CD4-positive, alpha-beta T cell (primary cell): ENCODE data around the gene BCORL1. TPM values are rescaled to one million over a fixed set of nuclear protein-coding genes. Genes with fewer than 3 reads are reported as not detected.

ENCODE experiments used
- ATAC-seq: fragments of 200-7000 bp; cut with Tn5 transposase; one replicate; pipeline ENCODE4 v1.10.0; 2022; ENCODE audit warnings: mild to moderate bottlenecking; ENCODE audit not compliant: poor library complexity
- CTCF ChIA-PET: fragments of 350-600 bp; sonication (Branson Sonifier 250); formaldehyde crosslinking; loops from one replicate; lab custom pipeline; 2021; ENCODE audit warnings: antibody characterized with exemption, inconsistent platforms; lab: Charles Lee
- POLR2A ChIA-PET: fragments of 350-600 bp; sonication (Branson Sonifier 250); formaldehyde crosslinking; loops from one replicate; lab custom pipeline; 2021; ENCODE audit warnings: antibody characterized with exemption, inconsistent platforms; lab: Charles Lee
- DNase-seq, 14 experiments: peaks; one replicate each; pipeline ENCODE4 v3.0.0-alpha.2; 2013 to 2020; ENCODE audit warnings: mixed read lengths in 2 of 14
- H3K27ac ChIP-seq, 2 donors: one replicate each; pipeline versions ENCODE4 v1.5.1 to v1.7.0; 2013; ENCODE audit warnings: low read length in 2 of 2, low read depth in 1 of 2, mild to moderate bottlenecking in 1 of 2
- H3K27me3 ChIP-seq, 2 experiments: 1 replicate in 1 of 2; 2 replicates in 1 of 2; pipeline versions ENCODE4 v1.6.1 to v1.7.0; 2013; ENCODE audit warnings: low read length in 2 of 2, control low read depth in 1 of 2, mild to moderate bottlenecking in 1 of 2, moderate library complexity in 1 of 2; ENCODE audit not compliant: insufficient read depth in 2 of 2, control insufficient read depth in 1 of 2
- H3K36me3 ChIP-seq: one replicate; pipeline ENCODE4 v1.6.1; 2013; ENCODE audit warnings: low read length, control low read depth; ENCODE audit not compliant: insufficient read depth
- H3K4me1 ChIP-seq: one replicate; pipeline ENCODE4 v1.6.1; 2013; ENCODE audit warnings: low read length, control low read depth; ENCODE audit not compliant: insufficient read depth
- H3K4me3 ChIP-seq: one replicate; pipeline ENCODE4 v1.5.1; 2013; ENCODE audit warnings: mild to moderate bottlenecking, low read length, moderate library complexity
- H3K9me3 ChIP-seq, 2 experiments: 1 replicate in 1 of 2; 2 replicates in 1 of 2; pipeline versions ENCODE4 v1.6.1 to v1.7.0; 2013; ENCODE audit warnings: low read length in 2 of 2, mild to moderate bottlenecking in 2 of 2, control low read depth in 1 of 2, moderate library complexity in 1 of 2; ENCODE audit not compliant: control insufficient read depth in 1 of 2, insufficient read depth in 1 of 2
- H3K27ac Mint-ChIP-seq: one replicate; pipeline ENCODE4 v1.8.0; 2020; ENCODE audit warnings: mixed read lengths
- H3K27me3 Mint-ChIP-seq: one replicate; pipeline ENCODE4 v1.8.0; 2021; ENCODE audit warnings: mixed read lengths
- H3K36me3 Mint-ChIP-seq: one replicate; pipeline ENCODE4 v1.8.0; 2021; ENCODE audit warnings: low read depth, mixed read lengths
- H3K4me1 Mint-ChIP-seq: one replicate; pipeline ENCODE4 v1.8.0; 2021; ENCODE audit warnings: low read depth, mixed read lengths
- H3K4me3 Mint-ChIP-seq: one replicate; pipeline ENCODE4 v1.8.0; 2020; ENCODE audit warnings: mild to moderate bottlenecking, mixed read lengths
- H3K9me3 Mint-ChIP-seq: one replicate; pipeline ENCODE4 v1.8.0; 2020; ENCODE audit warnings: mixed read lengths
- CTCF ChIP-seq: fragments of 200-600 bp; IDR thresholded peaks from one replicate; pipeline ENCODE4 v1.8.0; 2022; ENCODE audit warnings: antibody characterized with exemption, mild to moderate bottlenecking
- intact Hi-C, 2 experiments: fragments of 100-400 bp; cut with DNase I in 1 of 2; cut with micrococcal nuclease in 1 of 2; formaldehyde crosslinking; loops; one replicate each; pipeline versions ENCODE4 v1.15.1 to v1.9.0; 2023 to 2025; cut with DNase I, micrococcal nuclease
- total RNA-seq, 174 experiments: library from RNA in 2 of 174; stranded (reverse) in 2 of 174; gene quantifications; one replicate each; pipeline ENCODE4 v1.2.3 and lab custom pipeline; 2021 to 2026

Gene BCORL1
- total RNA-seq, 2 experiments from 2014 or later = 3.4 to 3.5 TPM

- Histone ChIP-seq H3K4me1 (peaks cover 13% of the 10 kb centered on the region), H3K27me3 (no peaks in the 10 kb centered on the region), H3K27ac (no peak overlapping the region), H3K9me3 (no peaks in the 10 kb centered on the region), H3K4me3 (no peak overlapping the region), H3K36me3 (peaks cover 16% of the 10 kb centered on the region)
- Mint-ChIP-seq H3K9me3 (no peaks in the 10 kb centered on the region), H3K4me1 (peaks cover 10% of the 10 kb centered on the region), H3K27me3 (no peaks in the 10 kb centered on the region), H3K4me3 (no peak overlapping the region), H3K36me3 (peaks cover 23% of the 10 kb centered on the region), H3K27ac (no peak overlapping the region)
- ChIA-PET CTCF (no interaction called here), POLR2A (no interaction called here)
- ATAC-seq (no peak), DNase-seq (no peak)
- no peak for TF ChIP-seq CTCF
- intact Hi-C loops = no loop called here
Observed at GRCh38 chrX:130057209-130057608, 74.8 kb downstream of the BCORL1 start.

GRCh38 chrX:130058652-130059051 lies 76.2 kb downstream of the BCORL1 start:
- ChIA-PET CTCF (interaction anchor here (0.8 kb wide), 1 partner anchor 62 kb away, joined by 3 read pairs; no protein-coding TSS in a partner anchor), POLR2A (no interaction called here)
- Histone ChIP-seq H3K27ac (no peak overlapping the region), H3K4me3 (no peak overlapping the region), H3K4me1 (peaks cover 13% of the 10 kb centered on the region), H3K27me3 (no peaks in the 10 kb centered on the region), H3K36me3 (peaks cover 5% of the 10 kb centered on the region), H3K9me3 (no peaks in the 10 kb centered on the region)
- DNase-seq = no peak
- TF ChIP-seq CTCF = no peak
- intact Hi-C loops = loop anchor here in 1 of 2 experiments (1.0 kb wide), 1 partner anchor 131 kb away; no protein-coding TSS in a partner anchor
- Mint-ChIP-seq H3K4me1 (peaks cover 10% of the 10 kb centered on the region), H3K27me3 (no peaks in the 10 kb centered on the region), H3K27ac (no peak overlapping the region), H3K4me3 (no peak overlapping the region), H3K9me3 (no peaks in the 10 kb centered on the region), H3K36me3 (peaks cover 17% of the 10 kb centered on the region)
- ATAC-seq = no peak

- peak; percentile 82 for ATAC-seq
- Mint-ChIP-seq H3K27ac (no peak overlapping the region), H3K36me3 (peaks cover 11% of the 10 kb centered on the region), H3K4me1 (peaks cover 10% of the 10 kb centered on the region), H3K9me3 (no peaks in the 10 kb centered on the region), H3K4me3 (peak overlapping the region; percentile 71), H3K27me3 (no peaks in the 10 kb centered on the region)
- H3K27me3 ChIP-seq = no peaks in the 10 kb centered on the region
- H3K9me3 ChIP-seq = no peaks in the 10 kb centered on the region
- no peaks in the 10 kb centered on the region for H3K36me3 ChIP-seq
- peak; percentile 50 to 87 (median 77) for DNase-seq
- POLR2A ChIA-PET = interaction anchor here (0.9 to 1.3 kb wide), 4 partner anchors 32 to 132 kb away, joined by 3 to 4 read pairs (median 4); no protein-coding TSS in a partner anchor
- intact Hi-C loops = loop anchor here (1.0 to 2.0 kb wide), 3 partner anchors 135 to 460 kb away; no protein-coding TSS in a partner anchor
- CTCF ChIA-PET = interaction anchor here (0.7 to 2.2 kb wide), 7 partner anchors 15 to 154 kb away, joined by 3 to 8 read pairs (median 4); partner anchors contain the start of gene UTP14A
- H3K4me3 ChIP-seq = peak overlapping the region; percentile 45
- H3K4me1 ChIP-seq = peaks cover 13% of the 10 kb centered on the region
- no peak overlapping the region for H3K27ac ChIP-seq
- peak; percentile 78 for TF ChIP-seq CTCF
Observed at GRCh38 chrX:130060122-130061069, 78.0 kb downstream of the BCORL1 start.
